ENCODE data around the gene MUC6.
"Not testable (repeated sequence)": the region's sequence is repeated elsewhere in the genome, so short reads cannot be mapped to it uniquely, and the experiment has no call there.

The MUC6 gene

DNA sequence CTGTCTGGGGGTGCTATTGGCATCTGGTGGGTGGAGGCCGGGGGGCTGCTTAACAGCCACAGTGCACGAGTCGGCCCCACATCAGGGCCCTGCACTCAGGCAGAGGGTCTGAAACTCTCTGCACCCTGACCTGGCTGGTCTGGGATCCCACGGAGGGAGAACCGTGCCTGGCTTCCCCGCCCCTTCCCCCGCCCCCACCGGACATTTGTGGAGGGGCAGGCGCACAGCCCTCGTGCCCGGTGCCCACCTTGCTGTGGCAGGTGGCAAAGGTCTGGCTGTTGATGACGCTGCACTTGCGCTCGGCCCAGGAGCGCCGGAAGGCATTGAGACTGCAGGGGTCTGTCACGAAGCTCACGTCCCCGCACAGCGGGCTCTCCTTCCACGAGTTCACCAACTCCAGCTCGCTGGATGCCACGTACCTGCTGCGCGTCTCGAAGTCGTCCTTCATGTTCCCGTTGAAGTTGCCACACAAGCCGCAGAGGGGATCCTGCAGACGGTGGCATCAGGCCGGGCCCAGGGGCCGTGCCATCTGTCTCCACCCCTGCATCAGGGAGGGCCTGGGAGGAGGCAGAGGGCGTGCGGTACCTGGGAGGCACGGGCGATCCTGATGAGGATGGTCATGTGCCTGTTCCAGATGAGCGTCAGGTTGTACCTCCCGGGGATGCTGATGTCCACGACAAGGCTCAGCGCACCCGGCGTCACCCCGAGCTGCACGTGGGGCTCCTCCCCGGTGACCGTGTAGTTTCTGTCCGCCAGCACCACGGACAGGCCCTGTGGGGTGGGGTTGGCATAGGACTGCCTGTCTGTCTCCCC lies 11.7 kb downstream of the MUC6 start:
- DNase-seq (ENCODE audit: low read depth) = no peak

DNA sequence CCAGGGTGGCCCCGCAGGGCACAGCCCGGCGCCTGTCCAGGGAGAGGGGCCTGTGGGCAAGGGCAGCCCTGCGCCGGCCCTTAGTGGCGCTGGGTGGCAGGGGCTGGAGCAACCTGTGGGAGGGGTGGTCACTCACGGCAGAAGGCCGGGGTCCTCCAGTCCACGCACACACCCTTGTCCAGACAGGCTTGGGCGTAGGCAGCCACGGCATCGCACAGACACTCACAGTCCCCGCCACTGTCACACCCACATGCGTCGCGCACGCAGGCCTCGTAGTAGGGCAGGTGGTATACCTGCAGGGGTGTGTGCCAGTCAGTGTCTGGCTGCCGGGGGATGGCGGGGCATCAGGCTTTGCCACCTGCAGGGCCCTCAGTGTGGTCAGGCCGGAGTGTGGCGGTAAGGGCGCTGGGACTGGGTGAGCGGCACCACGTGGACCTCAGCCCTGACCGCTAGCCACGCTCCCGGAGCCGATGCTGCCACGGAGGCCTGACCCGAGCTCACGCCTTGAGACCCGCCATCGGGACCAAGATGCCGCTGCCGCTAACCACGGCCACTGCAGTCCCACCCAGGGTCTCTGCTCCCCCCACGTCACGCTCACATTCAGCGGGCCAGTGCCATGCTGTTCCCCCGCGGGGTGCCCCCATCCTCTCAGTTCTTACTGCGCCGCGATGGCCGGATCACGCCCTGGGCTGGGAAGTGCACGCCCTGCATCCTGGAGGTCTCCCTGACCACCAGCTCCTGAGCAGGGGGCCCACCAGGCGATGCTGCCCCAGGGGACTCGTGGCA lies 12.5 kb downstream of the MUC6 start:
- DNase-seq (ENCODE audit: low read depth) = no peak

DNA sequence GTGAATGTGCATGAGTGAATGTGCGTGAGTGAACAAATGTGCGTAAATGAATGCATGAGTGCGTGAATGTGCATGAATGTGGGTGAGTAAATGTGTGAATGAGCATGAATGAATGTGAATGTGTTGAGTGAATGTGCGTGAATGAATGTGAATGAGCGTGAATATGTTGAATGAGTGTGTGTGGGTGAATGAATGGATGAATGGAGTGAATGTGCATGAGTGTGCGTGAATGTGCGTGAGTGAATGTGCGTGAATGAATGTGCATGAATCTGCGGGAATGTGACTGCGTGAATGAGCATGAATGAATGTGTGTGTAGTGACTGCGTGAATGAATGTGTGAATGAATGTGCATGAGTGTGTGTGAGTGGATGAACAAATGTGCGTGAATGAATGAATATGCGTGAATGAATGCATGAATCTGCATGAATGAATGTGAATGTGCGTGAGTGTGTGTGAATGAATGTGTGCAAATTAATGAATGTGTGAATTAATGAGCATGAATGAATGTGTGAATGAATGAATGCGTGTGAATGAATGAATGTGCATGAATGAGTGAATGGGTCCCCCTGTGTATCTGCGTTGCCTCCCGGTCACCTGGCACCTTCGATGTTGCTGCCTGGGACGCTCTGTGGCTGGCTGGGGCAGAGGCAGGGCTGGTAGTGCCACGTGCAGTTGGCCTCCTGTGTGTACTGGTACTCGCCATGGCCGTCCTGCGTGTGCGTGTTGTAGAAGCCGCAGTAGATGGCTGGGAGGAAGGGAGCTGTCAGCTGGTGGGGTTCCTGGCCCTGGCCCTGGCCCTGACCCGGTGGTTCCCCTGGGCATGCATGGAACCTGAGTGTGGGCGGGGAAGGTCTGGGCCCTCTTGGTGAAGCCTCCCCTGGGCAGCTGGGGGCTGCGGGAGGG lies 13.4 kb downstream of the MUC6 start:
- no peak for DNase-seq (ENCODE audit: low read depth)

DNA sequence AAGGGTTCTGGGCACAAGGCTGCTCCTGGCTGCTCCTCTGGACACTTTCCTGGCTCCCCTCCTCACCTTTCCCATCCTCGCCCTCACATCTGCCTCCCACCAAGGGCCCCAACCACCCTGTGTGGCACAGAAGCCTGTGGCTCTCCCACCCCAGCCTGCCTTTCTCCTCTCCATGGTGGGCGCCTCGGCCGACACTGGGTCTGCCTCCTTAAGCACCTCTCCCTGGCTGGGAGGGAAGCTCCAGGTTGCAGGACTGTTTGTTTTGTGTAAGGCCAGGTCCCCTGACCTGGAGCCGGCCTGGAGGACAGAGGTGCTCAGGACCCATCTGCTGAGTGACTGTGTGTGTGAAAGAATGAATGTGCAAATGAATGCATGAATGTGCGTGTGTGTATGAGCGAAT lies 14.1 kb downstream of the MUC6 start:
- no peak for DNase-seq (ENCODE audit: low read depth)

DNA sequence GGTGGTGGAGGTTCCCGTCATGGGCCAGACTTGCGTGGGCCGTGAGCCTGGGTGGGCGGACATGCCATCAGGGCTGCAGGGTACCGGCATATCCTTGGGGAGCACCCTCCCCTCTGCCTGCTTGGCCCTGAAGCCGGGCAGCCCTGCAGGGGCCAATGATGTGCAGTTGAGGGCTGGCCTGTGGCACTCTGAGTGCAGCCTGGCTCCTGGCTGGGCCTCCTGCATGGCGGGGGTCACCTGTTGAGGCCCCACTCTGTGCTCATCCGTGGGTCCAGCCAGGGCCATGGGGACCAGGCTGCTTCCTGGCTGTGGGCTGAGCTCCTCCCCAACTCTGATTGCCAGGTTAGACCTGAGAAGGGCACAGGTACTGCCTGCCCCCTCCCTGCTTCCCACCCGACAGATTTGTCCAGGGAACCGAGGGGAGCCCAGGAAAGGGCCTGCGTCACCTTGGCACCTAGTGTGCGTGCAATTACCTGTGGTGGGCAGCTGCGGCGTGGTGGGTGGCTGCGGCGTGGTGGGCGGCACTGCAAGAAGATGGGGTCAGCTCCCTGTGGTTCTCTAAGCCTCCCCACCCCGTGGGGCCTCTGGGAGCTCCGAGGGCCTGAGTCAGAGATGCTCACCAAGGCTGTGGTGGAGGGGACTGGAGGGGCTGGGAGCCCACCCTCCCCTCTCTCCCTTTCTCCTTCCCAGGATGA lies 16.2 kb downstream of the MUC6 start:
- DNase-seq (ENCODE audit: low read depth) = no peak

DNA sequence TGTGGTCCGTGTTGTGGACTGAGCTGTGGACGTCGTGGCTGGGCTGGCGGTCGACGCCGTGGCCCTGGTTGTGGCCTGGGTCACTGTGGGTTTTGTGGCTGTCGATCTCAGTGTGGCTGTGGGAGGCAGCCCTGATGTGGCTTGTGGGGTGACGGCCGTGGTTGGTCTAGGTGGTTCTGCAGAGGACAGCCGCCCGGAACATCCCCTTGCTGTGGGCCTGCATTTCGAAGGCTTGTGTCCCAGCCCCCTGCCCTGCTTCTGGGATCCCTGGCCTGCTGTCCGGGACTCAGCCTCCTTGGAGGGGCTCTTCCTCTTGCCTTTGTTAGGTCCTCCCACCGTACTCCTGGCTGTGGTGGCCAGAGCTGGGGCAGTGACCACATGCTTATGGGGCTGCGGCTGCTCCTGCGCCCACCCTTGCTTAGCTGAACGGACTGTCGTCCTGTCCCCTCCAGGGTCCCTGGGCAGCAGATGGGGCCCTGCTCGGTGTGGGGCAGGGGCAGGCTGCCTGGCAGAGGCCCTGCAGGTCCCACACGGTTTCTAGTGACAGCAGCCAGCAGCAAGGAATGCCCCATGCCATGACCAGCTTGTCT lies 17.1 kb downstream of the MUC6 start:
- DNase-seq (ENCODE audit: low read depth) = no peak

DNA sequence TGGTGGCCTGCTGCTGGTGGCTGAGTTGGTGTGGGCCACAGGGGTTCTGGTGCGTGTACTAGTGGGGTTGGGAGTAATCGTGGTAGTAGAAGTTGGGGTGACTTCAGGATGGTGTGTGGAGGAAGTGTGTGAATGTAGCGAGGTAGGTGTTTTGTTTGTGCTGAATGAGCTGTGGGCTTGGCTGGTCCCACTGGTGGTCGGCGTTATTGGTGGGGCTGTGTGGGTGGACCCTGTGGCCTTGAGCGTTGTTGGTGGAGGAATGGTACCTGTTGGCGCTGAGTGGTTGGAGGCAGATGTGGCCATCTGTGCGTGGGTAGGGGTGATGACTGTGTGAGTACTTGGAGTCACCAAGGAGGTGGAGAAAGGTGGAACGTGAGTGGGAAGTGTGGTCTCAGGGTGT lies 18.4 kb downstream of the MUC6 start:
- DNase-seq (ENCODE audit: low read depth) = no peak

DNA sequence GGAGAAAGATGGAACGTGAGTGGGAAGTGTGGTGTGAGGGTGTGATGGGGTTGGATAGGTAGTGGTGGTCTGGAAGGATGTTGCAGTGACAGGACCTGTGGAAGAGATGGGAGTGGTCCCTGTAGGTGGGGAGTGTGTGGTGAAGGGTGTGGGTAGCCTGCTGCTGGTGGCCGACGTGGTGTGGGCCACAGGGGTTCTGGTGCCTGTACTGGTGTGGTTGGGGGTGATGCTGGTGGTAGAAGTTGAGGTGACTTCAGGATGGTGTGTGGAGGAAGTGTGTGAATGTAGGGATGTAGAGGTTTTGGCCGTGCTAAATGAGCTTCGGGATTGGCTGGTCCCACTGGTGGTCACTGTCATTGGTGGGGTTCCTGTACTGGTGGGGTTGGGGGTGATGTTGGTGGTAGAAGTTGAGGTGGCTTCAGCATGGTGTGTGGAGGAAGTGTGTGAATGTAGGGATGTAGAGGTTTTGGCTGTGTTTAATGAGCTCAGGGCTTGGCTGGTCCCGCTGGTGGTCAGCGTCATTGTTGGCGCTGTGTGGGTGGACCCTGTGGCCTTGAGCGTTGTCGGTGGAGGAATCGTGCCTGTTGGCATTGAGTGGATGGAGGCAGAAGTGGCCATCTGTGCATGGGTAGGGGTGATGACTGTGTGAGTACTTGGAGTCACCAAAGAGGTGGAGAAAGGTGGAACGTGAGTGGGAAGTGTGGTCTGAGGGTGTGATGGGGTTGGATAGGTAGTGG lies 19.1 kb downstream of the MUC6 start:
- no peak for DNase-seq (ENCODE audit: low read depth)

DNA sequence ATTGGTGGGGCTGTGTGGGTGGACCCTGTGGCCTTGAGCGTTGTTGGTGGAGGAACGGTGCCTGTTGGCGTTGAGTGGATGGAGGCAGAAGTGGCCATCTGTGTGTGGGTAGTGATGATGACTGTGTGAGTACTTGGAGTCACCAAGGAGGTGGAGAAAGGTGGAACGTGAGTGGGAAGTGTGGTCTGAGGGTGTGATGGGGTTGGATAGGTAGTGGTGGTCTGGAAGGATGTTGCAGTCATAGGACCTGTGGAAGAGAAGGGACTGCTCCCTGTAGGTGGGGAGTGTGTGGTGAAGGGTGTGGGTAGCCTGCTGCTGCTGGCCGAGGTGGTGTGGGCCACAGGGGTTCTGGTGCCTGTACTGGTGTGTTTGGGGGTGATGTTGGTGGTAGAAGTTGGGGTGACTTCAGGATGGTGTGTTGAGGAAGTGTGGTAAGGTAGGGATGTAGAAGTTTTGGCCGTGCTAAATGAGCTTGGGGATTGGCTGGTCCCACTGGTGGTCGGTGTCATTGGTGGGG lies 19.9 kb downstream of the MUC6 start:
- DNase-seq (ENCODE audit: low read depth) = not testable (repeated sequence)

DNA sequence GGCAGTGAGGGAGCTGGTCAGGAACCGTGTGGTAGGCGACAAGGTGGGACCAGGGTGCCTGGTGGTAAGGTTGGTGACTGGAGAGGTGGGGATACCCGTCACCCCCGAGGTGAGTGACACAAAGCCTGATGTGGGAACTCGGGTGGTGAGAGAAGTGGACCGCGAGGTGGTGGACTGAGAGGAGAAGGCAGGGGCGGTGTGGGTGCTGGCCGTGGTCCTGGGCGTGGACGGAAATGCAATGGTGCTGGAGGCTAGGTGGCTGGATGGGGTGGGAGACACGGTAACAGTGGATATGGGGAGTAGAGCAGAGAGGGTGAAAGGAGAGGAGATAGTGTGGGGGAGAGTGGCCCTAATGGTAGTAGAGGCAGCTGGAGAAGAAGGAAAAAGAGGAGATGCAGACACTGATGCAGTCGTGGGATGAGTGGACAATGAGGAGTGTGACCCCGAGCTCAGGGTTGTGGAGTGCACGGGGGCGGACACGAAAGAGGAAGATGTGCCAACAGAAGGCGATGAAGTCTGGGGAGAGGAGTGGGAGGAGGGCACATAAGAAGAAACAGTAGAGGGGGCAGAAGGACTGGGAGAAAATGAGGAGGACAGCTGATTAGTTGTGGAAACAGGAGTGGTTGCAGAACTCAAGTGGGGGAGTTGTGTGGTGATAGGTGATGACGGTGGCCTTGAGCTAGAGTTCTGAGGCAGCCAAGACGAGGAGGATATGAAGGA lies 20.5 kb downstream of the MUC6 start:
- no peak for DNase-seq (ENCODE audit: low read depth)

DNA sequence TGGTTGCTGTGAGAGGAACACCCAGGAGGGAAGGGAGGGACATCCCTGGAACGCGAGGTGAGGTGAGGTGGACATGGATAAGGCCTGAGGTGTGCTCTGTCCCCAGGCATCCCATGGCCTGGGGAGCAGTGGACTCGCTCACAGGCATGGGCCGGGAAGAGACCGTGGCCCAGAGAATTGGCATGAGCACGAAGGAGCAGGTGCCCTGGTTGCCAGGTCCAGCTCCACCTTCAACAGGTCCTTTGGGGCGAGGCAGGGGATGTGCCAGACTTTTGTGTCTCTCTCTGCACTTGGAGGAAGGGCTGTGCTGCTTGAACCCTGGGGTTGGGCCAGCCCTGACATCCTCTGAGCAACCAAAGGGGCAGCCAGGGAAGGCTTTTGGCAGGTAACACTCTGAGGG lies 21.5 kb downstream of the MUC6 start:
- DNase-seq (ENCODE audit: low read depth) = no peak

DNA sequence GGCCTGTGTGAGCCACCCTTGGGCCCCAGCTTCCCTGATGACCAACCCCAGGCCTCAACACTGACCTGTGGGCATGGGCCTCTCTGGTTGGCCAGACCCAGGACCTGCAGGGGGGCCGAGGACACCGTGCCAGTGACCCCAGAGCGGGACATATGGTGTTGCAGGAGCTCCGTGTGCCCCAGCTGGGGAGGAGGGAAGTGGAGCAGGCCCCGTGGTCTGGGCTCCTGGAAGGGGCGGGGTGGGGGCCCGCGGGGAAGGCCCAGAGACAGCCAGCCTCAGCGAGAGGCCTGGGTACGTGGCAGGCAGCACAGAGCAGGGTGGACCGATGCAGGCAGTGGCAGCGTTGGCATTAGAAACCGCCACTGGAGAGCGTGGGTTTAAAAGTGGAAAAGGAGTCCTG lies 22.2 kb downstream of the MUC6 start:
- no peak for DNase-seq (ENCODE audit: low read depth)

DNA sequence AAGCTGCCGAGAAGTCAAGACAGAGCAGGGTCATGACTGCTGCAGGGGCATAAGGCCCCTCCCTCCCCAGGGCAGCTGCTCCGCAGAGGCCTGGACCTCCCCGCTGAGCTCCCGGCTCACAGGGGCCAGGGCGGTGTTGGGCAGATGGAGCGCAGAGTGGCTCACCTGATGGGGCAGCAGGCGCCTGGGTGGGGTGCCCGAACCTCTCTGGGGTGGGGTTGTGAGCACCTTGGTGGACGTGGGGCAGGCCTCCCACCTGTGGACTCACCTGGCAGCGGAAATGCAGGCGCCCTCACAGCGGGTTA lies 22.9 kb downstream of the MUC6 start:
- no peak for DNase-seq (ENCODE audit: low read depth)

DNA sequence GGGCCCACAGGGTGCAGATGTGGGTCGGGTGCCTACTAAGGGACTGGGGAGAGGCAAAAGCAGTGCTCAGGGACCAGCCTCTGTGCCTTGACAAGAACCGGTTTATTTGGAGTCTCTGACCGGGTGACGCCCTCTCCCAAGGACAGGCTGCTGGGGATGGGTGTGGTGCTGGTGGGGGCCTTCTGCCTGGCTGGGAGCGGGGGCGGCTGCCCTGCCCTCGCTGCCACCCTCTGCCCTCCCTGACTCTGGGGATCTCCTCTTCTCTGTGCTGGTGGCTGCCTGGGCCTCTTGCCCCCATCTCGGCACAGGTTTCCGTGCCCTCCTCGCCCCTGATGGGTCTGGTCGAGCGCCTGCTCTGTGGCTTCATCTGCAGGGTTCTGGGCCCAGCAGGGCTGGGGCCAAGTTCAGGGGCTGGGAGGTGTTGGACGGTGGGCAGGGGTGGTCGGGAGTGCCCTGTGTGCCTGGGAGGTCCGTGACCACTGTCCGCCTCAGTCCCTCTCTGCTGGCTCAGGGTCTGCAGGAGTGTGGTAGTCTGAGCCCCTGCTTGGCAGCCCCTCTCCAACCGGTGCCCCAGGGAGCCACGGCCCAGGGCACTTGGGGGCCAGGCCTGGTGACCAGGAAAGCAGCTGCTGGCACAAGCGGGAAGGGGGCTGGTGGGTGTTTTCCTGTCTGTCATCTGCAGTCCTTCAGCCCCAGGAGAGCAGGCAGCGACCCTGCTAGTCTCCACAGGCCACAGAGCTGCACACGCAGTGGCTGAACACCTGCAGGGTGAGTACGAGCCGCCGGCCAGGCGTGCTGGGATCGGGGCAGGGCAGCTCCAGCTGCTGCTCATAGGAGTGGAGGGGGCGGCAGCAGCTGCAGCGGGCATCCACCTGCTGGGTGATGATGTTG lies 23.5 kb downstream of the MUC6 start:
- DNase-seq (ENCODE audit: low read depth) = no peak

DNA sequence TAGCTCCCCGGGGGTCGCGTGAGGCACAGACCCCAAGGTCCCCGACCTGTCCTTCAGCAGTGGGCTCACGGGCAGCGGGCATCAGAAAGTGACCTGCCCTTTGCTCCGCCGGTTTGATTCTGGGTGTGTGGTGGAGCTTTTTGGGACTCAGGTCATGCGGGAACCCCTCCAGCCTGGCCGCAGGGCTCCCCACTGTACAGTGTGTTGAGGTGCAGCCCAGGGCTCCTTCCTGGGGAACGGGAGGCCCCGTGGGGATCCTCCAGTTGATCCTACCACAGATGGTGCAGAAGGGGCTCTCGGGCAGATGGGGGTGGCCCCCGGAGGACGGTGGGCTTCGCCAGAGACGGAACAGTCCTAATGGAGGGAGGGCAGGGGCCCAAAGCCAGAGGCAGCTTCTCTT lies 24.2 kb downstream of the MUC6 start:
- no peak for DNase-seq (ENCODE audit: low read depth)

DNA sequence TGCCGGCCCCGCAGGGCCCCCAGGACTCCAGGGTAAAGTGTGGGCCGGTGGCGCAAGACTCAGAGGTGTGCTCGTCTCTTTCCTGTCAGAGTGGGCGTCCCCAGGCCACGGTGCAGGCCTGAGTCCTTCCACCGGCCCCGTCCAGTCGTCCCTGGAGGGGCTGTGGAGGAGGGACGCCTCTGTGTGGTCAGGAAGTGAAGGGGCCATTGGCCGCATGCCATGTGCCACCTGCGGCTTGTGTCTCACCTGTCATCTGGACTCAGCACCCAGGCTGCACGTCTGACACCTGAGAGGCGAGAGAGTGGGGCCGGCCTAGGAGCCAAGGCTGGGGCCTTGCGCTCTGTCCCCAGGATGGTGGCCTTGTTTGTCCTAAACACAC lies 25.2 kb downstream of the MUC6 start:
- DNase-seq (ENCODE audit: low read depth) = no peak

DNA sequence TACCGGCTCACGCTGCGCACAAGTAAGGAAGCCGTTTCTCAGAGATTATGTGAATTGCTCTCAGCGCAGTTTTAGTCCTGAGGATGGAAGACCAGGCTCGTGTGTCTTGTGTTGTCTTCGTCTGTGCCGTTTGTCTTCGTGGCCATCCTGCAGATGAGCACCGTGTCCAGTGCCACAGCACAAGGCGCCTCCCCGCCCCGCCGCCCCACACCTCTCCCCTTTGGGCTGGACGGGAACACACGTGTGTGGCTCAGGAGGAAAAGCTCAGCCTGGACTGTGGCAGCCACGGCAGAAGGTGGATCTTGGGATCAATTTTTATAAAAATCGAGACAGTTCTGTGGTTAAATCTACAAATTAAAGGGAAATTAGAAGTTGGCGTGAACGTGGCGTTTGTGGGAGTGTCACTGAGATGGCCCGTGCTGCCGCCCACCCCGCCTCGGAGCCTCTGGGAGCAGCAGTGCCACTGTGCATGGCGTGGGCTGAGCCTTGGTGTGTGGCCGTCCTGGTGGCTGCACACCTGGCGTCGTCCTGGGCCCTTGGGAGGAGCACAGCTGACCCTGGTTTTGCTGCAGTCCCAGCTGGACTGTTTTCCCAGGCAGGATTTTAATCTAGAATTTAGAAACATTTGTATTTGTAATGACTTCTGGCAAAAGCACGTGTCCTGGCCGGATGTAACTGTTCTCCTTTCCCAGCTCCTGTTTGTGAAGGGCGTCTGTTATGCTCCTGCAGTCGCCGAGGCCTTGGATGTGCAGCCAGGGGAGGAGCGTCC lies 25.8 kb downstream of the MUC6 start:
- no peak for DNase-seq (ENCODE audit: low read depth)

DNA sequence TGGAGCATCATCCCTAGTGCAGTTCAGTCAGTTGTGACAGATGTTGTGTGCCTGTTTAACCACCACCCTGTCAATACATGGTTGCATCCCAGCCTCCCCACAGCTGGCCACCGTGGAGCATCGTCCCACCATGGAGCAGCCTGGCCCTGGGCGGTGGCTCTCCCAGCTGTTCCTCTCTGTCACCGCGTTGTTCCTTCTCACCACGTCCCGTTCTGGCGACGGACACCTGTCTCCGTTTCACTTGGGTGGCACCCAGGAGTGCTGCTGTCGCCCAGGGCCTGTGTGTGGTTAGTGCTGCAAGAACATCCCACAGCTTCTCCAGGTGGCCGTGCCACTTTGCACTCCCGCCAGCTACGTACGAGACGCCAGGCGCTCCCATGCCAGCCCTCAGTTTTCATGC lies 26.5 kb downstream of the MUC6 start:
- no peak for DNase-seq (ENCODE audit: low read depth)

Measured in T-helper 22 cell (primary cell).